ENCODE data around the gene ZNF316. TPM values are rescaled to one million over a fixed set of nuclear protein-coding genes. Genes with fewer than 3 reads are reported as not detected.

ZNF316 gene
- total RNA-seq, 4 donors from 2014 or later: 11.9 to 27.8 (median 20.4) TPM

GRCh38 chr7:6622134-6622710, 14.9 kb upstream of the ZNF316 start:
- Histone ChIP-seq H3K9me3 (no peaks in the 10 kb centered on the region), H3K36me3 (peaks cover 0 to 33% (median 0%) of the 10 kb centered on the region in 3 donors), H3K27me3 (no peaks in the 10 kb centered on the region), H3K4me3 (no peak overlapping the region), H3K4me1 (peaks cover 0 to 7% (median 0%) of the 10 kb centered on the region in 3 donors), H3K27ac (no peak overlapping the region)
- WGBS, 2 donors: 95% methylated on average over 20 of the region's 67 CpGs; no CpG with 5 or more reads in 1 of the 2 donors
- no peak for TF ChIP-seq POLR2A (IDR thresholded peaks at IDR 0.05)
- no peak for TF ChIP-seq CTCF (IDR thresholded peaks at IDR 0.05)
- intact Hi-C loops (cut with DNase I): no loop called here
- no peak for DNase-seq

GRCh38 chr7:6623589-6624245, 13.4 kb upstream of the ZNF316 start:
- peaks cover 0 to 33% (median 0%) of the 10 kb centered on the region in 3 donors for H3K36me3 ChIP-seq
- H3K27me3 ChIP-seq: no peaks in the 10 kb centered on the region
- H3K4me1 ChIP-seq: peaks cover 6 to 18% (median 9%) of the 10 kb centered on the region in 3 donors
- intact Hi-C loops (cut with DNase I): no loop called here
- H3K27ac ChIP-seq: no peak overlapping the region
- H3K9me3 ChIP-seq: no peaks in the 10 kb centered on the region
- TF ChIP-seq CTCF (IDR thresholded peaks at IDR 0.05): no peak
- no peak for TF ChIP-seq POLR2A (IDR thresholded peaks at IDR 0.05)
- 62 to 66% methylated on average over 7 to 8 of the region's 15 CpGs for WGBS, 2 donors
- no peak overlapping the region for H3K4me3 ChIP-seq
- DNase-seq: no peak

GRCh38 chr7:6624246-6624611, 12.9 kb upstream of the ZNF316 start:
- H3K27me3 ChIP-seq: no peaks in the 10 kb centered on the region
- peaks cover 0 to 33% (median 0%) of the 10 kb centered on the region in 3 donors for H3K36me3 ChIP-seq
- H3K4me3 ChIP-seq: no peak overlapping the region
- no peak overlapping the region for H3K27ac ChIP-seq
- intact Hi-C loops (cut with DNase I): no loop called here
- no peaks in the 10 kb centered on the region for H3K9me3 ChIP-seq
- no peak for DNase-seq
- no peak for TF ChIP-seq POLR2A (IDR thresholded peaks at IDR 0.05)
- TF ChIP-seq CTCF (IDR thresholded peaks at IDR 0.05): no peak
- peaks cover 6 to 22% (median 9%) of the 10 kb centered on the region in 3 donors for H3K4me1 ChIP-seq
- WGBS, 2 donors: 66 to 76% methylated on average over 3 of the region's 3 CpGs

GRCh38 chr7:6628045-6628444, 9.1 kb upstream of the ZNF316 start:
- Histone ChIP-seq H3K27me3 (no peaks in the 10 kb centered on the region), H3K4me3 (no peak overlapping the region), H3K9me3 (no peaks in the 10 kb centered on the region), H3K27ac (peak overlapping the region; percentile 38 to 78 (median 74)), H3K36me3 (peaks cover 0 to 10% (median 0%) of the 10 kb centered on the region in 3 donors), H3K4me1 (peaks cover 6 to 46% (median 14%) of the 10 kb centered on the region in 3 donors)
- intact Hi-C loops (cut with DNase I): no loop called here
- no peak for TF ChIP-seq CTCF (IDR thresholded peaks at IDR 0.05)
- TF ChIP-seq POLR2A (IDR thresholded peaks at IDR 0.05): no peak
- DNase-seq: no peak
- WGBS, 2 donors: 33 to 62% methylated on average over 1 to 6 of the region's 6 CpGs
